ENCODE results near the gene TOP1.

DNA sequence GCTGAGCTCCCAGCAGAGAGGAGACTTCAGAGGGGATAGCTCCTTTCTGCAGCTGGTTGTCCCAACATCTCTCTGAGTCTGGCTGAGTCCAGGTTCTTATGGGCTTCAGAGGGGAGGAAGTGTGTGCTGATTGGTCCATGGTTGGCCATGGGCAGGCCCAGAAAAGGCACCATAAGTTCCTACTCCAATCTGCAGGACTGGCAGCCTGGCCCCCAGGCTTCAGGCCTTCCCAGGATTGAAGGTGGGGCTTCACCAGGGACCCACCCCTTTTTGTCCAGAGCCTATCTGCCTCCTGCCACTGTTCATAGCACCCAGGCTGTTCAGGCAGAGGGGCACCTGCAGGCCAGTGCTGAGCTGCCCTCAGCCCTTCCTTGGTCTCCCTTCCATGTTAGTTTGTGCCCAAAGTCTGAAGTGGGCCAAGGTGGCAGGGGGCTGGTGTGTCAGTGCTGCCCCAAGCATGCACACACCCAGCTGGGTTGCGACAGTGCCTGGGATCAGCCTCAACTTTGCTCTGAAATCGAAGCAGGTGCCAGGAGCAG lies 21.6 kb upstream of the TOP1 start:
- TF ChIP-seq POLR2A (IDR thresholded peaks at IDR 0.05; ENCODE audit: low read depth, low read length) (no peak), SMC3 (IDR thresholded peaks at IDR 0.05; ENCODE audit: low read depth, low read length) (no peak), RAD21 (IDR thresholded peaks at IDR 0.05; ENCODE audit: low read length) (no peak), CEBPB (IDR thresholded peaks at IDR 0.05; ENCODE audit: low read depth, low read length) (no peak), RFX5 (IDR thresholded peaks at IDR 0.05; ENCODE audit: low read depth, low read length) (no peak), BHLHE40 (IDR thresholded peaks at IDR 0.05; ENCODE audit: low read depth, low read length) (no peak), CHD1 (IDR thresholded peaks at IDR 0.05; ENCODE audit: low read depth, low read length) (no peak), MAFK (IDR thresholded peaks at IDR 0.05; ENCODE audit: low read depth, low read length) (no peak), NFE2L2 (IDR thresholded peaks at IDR 0.05; ENCODE audit: low read depth, low read length) (no peak)
- TF ChIP-seq, protein P1, sequence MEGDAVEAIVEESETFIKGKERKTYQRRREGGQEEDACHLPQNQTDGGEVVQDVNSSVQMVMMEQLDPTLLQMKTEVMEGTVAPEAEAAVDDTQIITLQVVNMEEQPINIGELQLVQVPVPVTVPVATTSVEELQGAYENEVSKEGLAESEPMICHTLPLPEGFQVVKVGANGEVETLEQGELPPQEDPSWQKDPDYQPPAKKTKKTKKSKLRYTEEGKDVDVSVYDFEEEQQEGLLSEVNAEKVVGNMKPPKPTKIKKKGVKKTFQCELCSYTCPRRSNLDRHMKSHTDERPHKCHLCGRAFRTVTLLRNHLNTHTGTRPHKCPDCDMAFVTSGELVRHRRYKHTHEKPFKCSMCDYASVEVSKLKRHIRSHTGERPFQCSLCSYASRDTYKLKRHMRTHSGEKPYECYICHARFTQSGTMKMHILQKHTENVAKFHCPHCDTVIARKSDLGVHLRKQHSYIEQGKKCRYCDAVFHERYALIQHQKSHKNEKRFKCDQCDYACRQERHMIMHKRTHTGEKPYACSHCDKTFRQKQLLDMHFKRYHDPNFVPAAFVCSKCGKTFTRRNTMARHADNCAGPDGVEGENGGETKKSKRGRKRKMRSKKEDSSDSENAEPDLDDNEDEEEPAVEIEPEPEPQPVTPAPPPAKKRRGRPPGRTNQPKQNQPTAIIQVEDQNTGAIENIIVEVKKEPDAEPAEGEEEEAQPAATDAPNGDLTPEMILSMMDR (conservative IDR thresholded peaks at IDR 0.05; ENCODE audit: low read depth, low read length): no peak
- TF ChIP-seq, protein P2, sequence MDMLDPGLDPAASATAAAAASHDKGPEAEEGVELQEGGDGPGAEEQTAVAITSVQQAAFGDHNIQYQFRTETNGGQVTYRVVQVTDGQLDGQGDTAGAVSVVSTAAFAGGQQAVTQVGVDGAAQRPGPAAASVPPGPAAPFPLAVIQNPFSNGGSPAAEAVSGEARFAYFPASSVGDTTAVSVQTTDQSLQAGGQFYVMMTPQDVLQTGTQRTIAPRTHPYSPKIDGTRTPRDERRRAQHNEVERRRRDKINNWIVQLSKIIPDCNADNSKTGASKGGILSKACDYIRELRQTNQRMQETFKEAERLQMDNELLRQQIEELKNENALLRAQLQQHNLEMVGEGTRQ (IDR thresholded peaks at IDR 0.05; ENCODE audit: low read depth, low read length): no peak
